Astrocyte (in vitro differentiated cells and primary cell): ENCODE results near the gene RAB11FIP3. TPM values are rescaled to one million over a fixed set of nuclear protein-coding genes. Genes with fewer than 3 reads are reported as not detected.
A peak's percentile ranks its signal among the peaks of the same experiment; 100 is the strongest.

Experiments used
- DNase-seq: peaks from one replicate; pipeline ENCODE4 v3.0.0-alpha.2; 2010; ENCODE audit warnings: low read depth
- FAIRE-seq: peaks from 2 replicates; lab custom pipeline; 2011; peaks lifted over from hg19 to GRCh38; lab: Jason Lieb, UNC
- H2AFZ ChIP-seq: 2 replicates; pipeline ENCODE4 v1.6.0; 2012; ENCODE audit warnings: low read depth, low read length, inconsistent platforms
- H3K27ac ChIP-seq: 2 replicates; pipeline ENCODE4 v1.5.1; 2011; ENCODE audit warnings: low read depth, low read length, inconsistent platforms
- H3K27me3 ChIP-seq: 2 replicates; pipeline ENCODE4 v1.6.0; 2011; ENCODE audit warnings: low read length, inconsistent platforms; ENCODE audit not compliant: insufficient read depth
- H3K36me3 ChIP-seq: 2 replicates; pipeline ENCODE4 v1.5.1; 2011; ENCODE audit warnings: low read length, inconsistent platforms; ENCODE audit not compliant: insufficient read depth
- H3K4me1 ChIP-seq: 2 replicates; pipeline ENCODE4 v1.5.1; 2011; ENCODE audit warnings: low read length, inconsistent platforms; ENCODE audit not compliant: insufficient read depth
- H3K4me2 ChIP-seq: 2 replicates; pipeline ENCODE4 v1.6.0; 2012; ENCODE audit warnings: low read length, inconsistent platforms
- H3K4me3 ChIP-seq: 2 replicates; pipeline ENCODE4 v1.5.1; 2011; ENCODE audit warnings: low read depth, mild to moderate bottlenecking, low read length, inconsistent platforms; ENCODE audit not compliant: insufficient read depth
- H3K79me2 ChIP-seq: 2 replicates; pipeline ENCODE4 v1.6.0; 2012; ENCODE audit warnings: mild to moderate bottlenecking, low read length, inconsistent platforms; ENCODE audit not compliant: insufficient read depth
- H3K9ac ChIP-seq: 2 replicates; pipeline ENCODE4 v1.6.0; 2012; ENCODE audit warnings: mild to moderate bottlenecking, low read length, inconsistent platforms
- H3K9me3 ChIP-seq: 2 replicates; pipeline ENCODE4 v1.5.1; 2012; ENCODE audit warnings: low read depth, mild to moderate bottlenecking, low read length, inconsistent platforms; ENCODE audit not compliant: insufficient read depth
- H4K20me1 ChIP-seq: 2 replicates; pipeline ENCODE4 v1.6.0; 2012; ENCODE audit warnings: low read length, inconsistent platforms; ENCODE audit not compliant: insufficient read depth
- H3K27ac Mint-ChIP-seq: one replicate; pipeline ENCODE4 v1.8.0; 2021; ENCODE audit warnings: mild to moderate bottlenecking, mixed read lengths; ENCODE audit not compliant: unreplicated experiment
- H3K27me3 Mint-ChIP-seq: one replicate; pipeline ENCODE4 v1.8.0; 2021; ENCODE audit warnings: low read depth, mixed read lengths; ENCODE audit not compliant: unreplicated experiment
- H3K36me3 Mint-ChIP-seq: one replicate; pipeline ENCODE4 v1.8.0; 2021; ENCODE audit warnings: low read depth, mixed read lengths; ENCODE audit not compliant: unreplicated experiment
- H3K4me1 Mint-ChIP-seq: one replicate; pipeline ENCODE4 v1.8.0; 2021; ENCODE audit warnings: low read depth, mixed read lengths; ENCODE audit not compliant: unreplicated experiment
- H3K4me3 Mint-ChIP-seq: one replicate; pipeline ENCODE4 v1.8.0; 2021; ENCODE audit warnings: mild to moderate bottlenecking, moderate library complexity, mixed read lengths; ENCODE audit not compliant: unreplicated experiment
- H3K9me3 Mint-ChIP-seq: one replicate; pipeline ENCODE4 v1.8.0; 2021; ENCODE audit warnings: mild to moderate bottlenecking, mixed read lengths; ENCODE audit not compliant: unreplicated experiment
- CTCF ChIP-seq: IDR thresholded peaks from 2 replicates; pipeline ENCODE4 v1.5.1; 2011; ENCODE audit warnings: low read depth, mild to moderate bottlenecking, inconsistent platforms, low read length, moderate library complexity; ENCODE audit not compliant: insufficient read depth
- EZH2 ChIP-seq: IDR thresholded peaks from 2 replicates; pipeline ENCODE4 v1.6.1; 2012; ENCODE audit warnings: mild to moderate bottlenecking, low read length, inconsistent platforms; ENCODE audit not compliant: insufficient read depth
- total RNA-seq: library from RNA; stranded (reverse); gene quantifications from 2 replicates; pipeline ENCODE4 v1.2.1, GENCODE V29; 2021

RAB11FIP3 gene
- total RNA-seq, 1 donor from 2014 or later: 21.2 TPM

GRCh38 chr16:401468-402348, 23.7 kb upstream of the RAB11FIP3 start, which contains the start of gene DECR2:
Gene DECR2 (plus strand): TSS chr16:401885. CDS start chr16:401964, 79 bp downstream.
- H3K4me3 ChIP-seq: peak within 1 kb of the TSS; percentile 78
- H3K4me1 ChIP-seq: peaks cover 8% of the 10 kb centered on the region
- H3K27ac ChIP-seq: peak within 1 kb of the TSS; percentile 75
- peak; percentile 65 for DNase-seq
- peak within 1 kb of the TSS; percentile 93 for H3K4me2 ChIP-seq
- no peaks in the 10 kb centered on the region for H3K27me3 ChIP-seq
- peak within 1 kb of the TSS; percentile 87 for H3K9ac ChIP-seq
- Mint-ChIP-seq H3K36me3 (peaks cover 2% of the 10 kb centered on the region), H3K4me1 (no peaks in the 10 kb centered on the region), H3K27me3 (no peaks in the 10 kb centered on the region), H3K9me3 (no peaks in the 10 kb centered on the region), H3K4me3 (peak within 1 kb of the TSS; percentile 87), H3K27ac (peak within 1 kb of the TSS; percentile 86)
- peaks cover 25% of the 10 kb centered on the region for H4K20me1 ChIP-seq
- FAIRE-seq: no peak
- H2AFZ ChIP-seq: peak within 1 kb of the TSS; percentile 98
- peaks cover 9% of the 10 kb centered on the region for H3K79me2 ChIP-seq
- no peaks in the 10 kb centered on the region for H3K36me3 ChIP-seq
- no peaks in the 10 kb centered on the region for H3K9me3 ChIP-seq
- no peak for TF ChIP-seq CTCF
- TF ChIP-seq EZH2: no peak

GRCh38 chr16:404971-405486, 20.4 kb upstream of the RAB11FIP3 start:
- no peak overlapping the region for H3K27ac ChIP-seq
- H3K36me3 Mint-ChIP-seq: peaks cover 2% of the 10 kb centered on the region

More at GRCh38 chr16:404971-405486, 20.4 kb upstream of the RAB11FIP3 start:
- Histone ChIP-seq H4K20me1 (peaks cover 5% of the 10 kb centered on the region), H3K4me2 (no peak overlapping the region), H3K79me2 (peaks cover 9% of the 10 kb centered on the region), H3K9ac (no peak overlapping the region), H3K4me3 (no peak overlapping the region), H3K36me3 (no peaks in the 10 kb centered on the region), H3K27me3 (no peaks in the 10 kb centered on the region), H2AFZ (no peak overlapping the region), H3K4me1 (peaks cover 8% of the 10 kb centered on the region), H3K9me3 (no peaks in the 10 kb centered on the region)
- Mint-ChIP-seq H3K9me3 (no peaks in the 10 kb centered on the region), H3K4me3 (no peak overlapping the region), H3K27ac (peak overlapping the region; percentile 7), H3K27me3 (no peaks in the 10 kb centered on the region), H3K4me1 (no peaks in the 10 kb centered on the region)
- no peak for FAIRE-seq
- DNase-seq: no peak
- TF ChIP-seq CTCF: no peak
- no peak for TF ChIP-seq EZH2
